Choroid plexus epithelial cell (primary cell): ENCODE results near the gene CCDC15.

Source experiments
- DNase-seq: peaks from one replicate; pipeline ENCODE4 v3.0.0-alpha.2; 2010; ENCODE audit warnings: low read depth
- H3K4me3 ChIP-seq: 2 replicates; pipeline ENCODE4 v1.5.1; 2011; ENCODE audit warnings: low read depth, mild to moderate bottlenecking, control low read depth, low read length, moderate library complexity
- CTCF ChIP-seq: conservative IDR thresholded peaks from 2 replicates; pipeline ENCODE4 v1.5.1; 2011; ENCODE audit warnings: low read depth, mild to moderate bottlenecking, control low read depth, inconsistent platforms, low read length, moderate library complexity

The CCDC15 gene

GRCh38 chr11:124920356-124920755, 33.6 kb upstream of the CCDC15 start:
- TF ChIP-seq CTCF: no peak
- no peak overlapping the region for H3K4me3 ChIP-seq
- no peak for DNase-seq

GRCh38 chr11:124920870-124921609, 33.0 kb upstream of the CCDC15 start:
- TF ChIP-seq CTCF: no peak
- DNase-seq: peak; percentile 69
- H3K4me3 ChIP-seq: peak overlapping the region; percentile 52

GRCh38 chr11:124922831-124923230, 31.2 kb upstream of the CCDC15 start:
- H3K4me3 ChIP-seq: no peak overlapping the region
- TF ChIP-seq CTCF: no peak
- no peak for DNase-seq

GRCh38 chr11:124923296-124923695, 30.7 kb upstream of the CCDC15 start:
- H3K4me3 ChIP-seq: no peak overlapping the region
- no peak for DNase-seq
- peak; percentile 2 for TF ChIP-seq CTCF

- H3K4me3 ChIP-seq: no peak overlapping the region
- no peak for TF ChIP-seq CTCF
- no peak for DNase-seq
These were observed 24.9 kb upstream of the CCDC15 start for GRCh38 chr11:124928942-124929665.

GRCh38 chr11:124930799-124931198, 23.2 kb upstream of the CCDC15 start:
- no peak for DNase-seq
- TF ChIP-seq CTCF: no peak
- no peak overlapping the region for H3K4me3 ChIP-seq
